CD1c-positive myeloid dendritic cell (primary cell): ENCODE measurements around the gene CDCP1.
A peak's percentile ranks its signal among the peaks of the same experiment; 100 is the strongest.
"Not testable (repeated sequence)": the region's sequence is repeated elsewhere in the genome, so short reads cannot be mapped to it uniquely, and the experiment has no call there.

Source experiments
- DNase-seq: peaks from one replicate; pipeline ENCODE4 v3.0.0-alpha.2; 2016; ENCODE audit errors: extremely low spot score

The CDCP1 gene

GRCh38 chr3:45171283-45171682, 25.1 kb upstream of the CDCP1 start:
- DNase-seq: no peak

GRCh38 chr3:45170096-45170495, 23.9 kb upstream of the CDCP1 start:
- DNase-seq: peak; percentile 54

GRCh38 chr3:45169125-45169904, 23.1 kb upstream of the CDCP1 start:
- peak; percentile 33 for DNase-seq

- DNase-seq: peak; percentile 31
These were observed 22.3 kb upstream of the CDCP1 start for GRCh38 chr3:45168451-45168850.

GRCh38 chr3:45167011-45167911, 21.1 kb upstream of the CDCP1 start:
- DNase-seq: peak; percentile 96

GRCh38 chr3:45166321-45166879, 20.2 kb upstream of the CDCP1 start:
- no peak for DNase-seq

- DNase-seq: peak; percentile 53
These were observed 19.5 kb upstream of the CDCP1 start for GRCh38 chr3:45165497-45166283.

GRCh38 chr3:45164056-45164455, 17.9 kb upstream of the CDCP1 start:
- no peak for DNase-seq

- DNase-seq: peak; percentile 64
These were observed 17.3 kb upstream of the CDCP1 start for GRCh38 chr3:45163481-45163880.

GRCh38 chr3:45154641-45155147, 8.5 kb upstream of the CDCP1 start:
- DNase-seq: no peak

- DNase-seq: no peak
These were observed 7.7 kb upstream of the CDCP1 start for GRCh38 chr3:45153658-45154437.

GRCh38 chr3:45152307-45152706, 6.1 kb upstream of the CDCP1 start:
- no peak for DNase-seq

- no peak for DNase-seq
These were observed 4.9 kb upstream of the CDCP1 start for GRCh38 chr3:45151100-45151499.

- DNase-seq: no peak
These were observed 2.7 kb upstream of the CDCP1 start for GRCh38 chr3:45148921-45149320.

GRCh38 chr3:45145223-45145622, 955 bp downstream of the CDCP1 start:
- DNase-seq: no peak

- peak; percentile 69 for DNase-seq
These were observed 2.2 kb downstream of the CDCP1 start for GRCh38 chr3:45143673-45144671.

GRCh38 chr3:45140770-45141155, 5.4 kb downstream of the CDCP1 start:
- not testable (repeated sequence) for DNase-seq

GRCh38 chr3:45140141-45140769, 5.9 kb downstream of the CDCP1 start:
- peak; percentile 47 for DNase-seq
